GM23338 (cell line): ENCODE results near the gene RAB31. TPM values are rescaled to one million over a fixed set of nuclear protein-coding genes. Genes with fewer than 3 reads are reported as not detected.

Source experiments
- ATAC-seq: fragments of 200-7000 bp; cut with Tn5 transposase; 3 replicates; pipeline ENCODE4 v1.9.1; 2020
- DNase-seq: peaks from one replicate; pipeline ENCODE4 v3.0.0-alpha.2; 2015; ENCODE audit warnings: low spot score
- H2AFZ ChIP-seq: fragments of 200-600 bp; sonication (generic); 2 replicates; pipeline ENCODE4 v1.8.0; 2016; ENCODE audit warnings: antibody characterized with exemption, mild to moderate bottlenecking, moderate library complexity
- H3F3A ChIP-seq: fragments of 200-600 bp; sonication (generic); replicated peaks from 2 replicates; pipeline ENCODE4 v1.8.0; 2017; ENCODE audit warnings: antibody characterized with exemption, mixed run types, low read depth
- H3K27ac ChIP-seq: fragments of 200-600 bp; sonication (generic); 2 replicates; pipeline ENCODE4 v1.6.1; 2016; ENCODE audit warnings: low read depth
- H3K27me3 ChIP-seq: fragments of 200-600 bp; sonication (generic); 2 replicates; pipeline ENCODE4 v1.8.0; 2016; ENCODE audit warnings: mild to moderate bottlenecking, mixed run types, moderate library complexity; ENCODE audit not compliant: insufficient read depth
- H3K36me3 ChIP-seq: fragments of 200-600 bp; sonication (generic); 2 replicates; pipeline ENCODE4 v1.8.0; 2016; ENCODE audit warnings: mild to moderate bottlenecking; ENCODE audit not compliant: insufficient read depth
- H3K4me1 ChIP-seq: fragments of 200-600 bp; sonication (generic); 2 replicates; pipeline ENCODE4 v1.8.0; 2016; ENCODE audit warnings: mild to moderate bottlenecking, moderate library complexity; ENCODE audit not compliant: insufficient read depth
- H3K4me2 ChIP-seq: fragments of 200-600 bp; sonication (generic); 2 replicates; pipeline ENCODE4 v1.7.1; 2017; ENCODE audit warnings: mixed run types
- H3K4me3 ChIP-seq: fragments of 200-600 bp; sonication (generic); 2 replicates; pipeline ENCODE4 v1.6.1; 2016; ENCODE audit warnings: mixed run types
- H3K79me2 ChIP-seq: fragments of 200-600 bp; sonication (generic); replicated peaks from 2 replicates; pipeline ENCODE4 v1.8.0; 2017; ENCODE audit warnings: mild to moderate bottlenecking; ENCODE audit not compliant: insufficient read depth
- H3K9me2 ChIP-seq: fragments of 200-600 bp; sonication (generic); 2 replicates; pipeline ENCODE4 v1.8.0; 2017; ENCODE audit not compliant: insufficient read depth
- H4K20me1 ChIP-seq: fragments of 200-600 bp; sonication (generic); replicated peaks from 2 replicates; pipeline ENCODE4 v1.8.0; 2017; ENCODE audit warnings: mild to moderate bottlenecking; ENCODE audit not compliant: insufficient read depth
- H3K27ac Mint-ChIP-seq: 2 replicates; pipeline ENCODE4 v1.8.0; 2020; ENCODE audit warnings: inconsistent platforms, mild to moderate bottlenecking, moderate library complexity, mixed read lengths
- H3K27me3 Mint-ChIP-seq: 3 replicates; pipeline ENCODE4 v1.8.0; 2022; ENCODE audit warnings: low read depth, mild to moderate bottlenecking, moderate library complexity, mixed read lengths, inconsistent platforms; ENCODE audit not compliant: insufficient read depth, poor library complexity
- H3K36me3 Mint-ChIP-seq: 3 replicates; pipeline ENCODE4 v1.8.0; 2021; ENCODE audit warnings: low read depth, mild to moderate bottlenecking, inconsistent platforms, moderate library complexity, mixed read lengths
- H3K4me1 Mint-ChIP-seq: 3 replicates; pipeline ENCODE4 v1.8.0; 2020; ENCODE audit warnings: mild to moderate bottlenecking, inconsistent platforms, mixed read lengths
- H3K4me3 Mint-ChIP-seq: 3 replicates; pipeline ENCODE4 v1.8.0; 2021; ENCODE audit warnings: moderate library complexity, mild to moderate bottlenecking, inconsistent platforms, mixed read lengths
- H3K9me3 Mint-ChIP-seq: 3 replicates; pipeline ENCODE4 v1.8.0; 2020; ENCODE audit warnings: moderate library complexity, mild to moderate bottlenecking, inconsistent platforms, mixed read lengths
- EZH2 ChIP-seq: fragments of 200-600 bp; sonication (generic); IDR thresholded peaks from one replicate; pipeline ENCODE4 v1.8.0; 2017; ENCODE audit warnings: antibody characterized with exemption, mild to moderate bottlenecking, low read depth; ENCODE audit not compliant: unreplicated experiment
- JUNB ChIP-seq: IDR thresholded peaks from one replicate; pipeline ENCODE4 v1.6.1; 2016; ENCODE audit warnings: antibody characterized with exemption; ENCODE audit not compliant: unreplicated experiment
- NANOG ChIP-seq: IDR thresholded peaks from 2 replicates; pipeline ENCODE4 v1.6.1; 2016; ENCODE audit warnings: antibody characterized with exemption, borderline replicate concordance
- POLR2AphosphoS5 ChIP-seq: IDR thresholded peaks from 2 replicates; pipeline ENCODE4 v1.6.1; 2016; ENCODE audit warnings: antibody characterized with exemption, low read depth
- STAT1 ChIP-seq: IDR thresholded peaks from one replicate; pipeline ENCODE4 v1.6.1; 2016; ENCODE audit warnings: antibody characterized with exemption; ENCODE audit not compliant: unreplicated experiment
- ZNF331 ChIP-seq: fragments of 250-450 bp; sonication (Bioruptor Pico); IDR thresholded peaks from 2 replicates; pipeline ENCODE4 v1.5.0; 2020; ENCODE audit warnings: low read depth, mild to moderate bottlenecking, moderate library complexity
- polyA plus RNA-seq: library from polyadenylated mRNA; unstranded; fragments of >200 nt; fragmentation: Nextera tagmentation; extraction: Ambion mirVana; gene quantifications from 2 replicates; pipeline ENCODE4 v1.2.1, GENCODE V29; 2016
- total RNA-seq: library from RNA; depleted of rRNA; stranded (reverse); fragments of >200 nt; shearing (Covaris generic); gene quantifications from 2 replicates; pipeline ENCODE4 v1.2.3, GENCODE V29; 2014
- TF ChIP-seq, protein P1 (sequence below): IDR thresholded peaks from one replicate; pipeline ENCODE4 v1.6.1; 2018; ENCODE audit warnings: antibody characterized with exemption; ENCODE audit not compliant: unreplicated experiment
- TF ChIP-seq, protein P2 (sequence below): IDR thresholded peaks from 2 replicates; pipeline ENCODE4 v1.6.1; 2016; ENCODE audit warnings: antibody characterized with exemption
- TF ChIP-seq, protein P3 (sequence below), 2 experiments: fragments of 200-600 bp in 1 of 2; sonication (generic) in 1 of 2; conservative IDR thresholded peaks; 2 replicates each; pipeline versions ENCODE4 v1.5.1 to v1.6.1; 2016 to 2017; ENCODE audit warnings: antibody characterized with exemption in 2 of 2, low read depth in 2 of 2, mild to moderate bottlenecking in 2 of 2, moderate library complexity in 1 of 2
- TF ChIP-seq, protein P4 (sequence below): fragments of 250-450 bp; sonication (Bioruptor Pico); IDR thresholded peaks from 2 replicates; pipeline ENCODE4 v1.5.0; 2020; ENCODE audit warnings: mild to moderate bottlenecking, moderate library complexity

The RAB31 gene
- total and polyA plus RNA-seq, 2 experiments from 2014 or later: 33.8 to 46.1 TPM

DNA sequence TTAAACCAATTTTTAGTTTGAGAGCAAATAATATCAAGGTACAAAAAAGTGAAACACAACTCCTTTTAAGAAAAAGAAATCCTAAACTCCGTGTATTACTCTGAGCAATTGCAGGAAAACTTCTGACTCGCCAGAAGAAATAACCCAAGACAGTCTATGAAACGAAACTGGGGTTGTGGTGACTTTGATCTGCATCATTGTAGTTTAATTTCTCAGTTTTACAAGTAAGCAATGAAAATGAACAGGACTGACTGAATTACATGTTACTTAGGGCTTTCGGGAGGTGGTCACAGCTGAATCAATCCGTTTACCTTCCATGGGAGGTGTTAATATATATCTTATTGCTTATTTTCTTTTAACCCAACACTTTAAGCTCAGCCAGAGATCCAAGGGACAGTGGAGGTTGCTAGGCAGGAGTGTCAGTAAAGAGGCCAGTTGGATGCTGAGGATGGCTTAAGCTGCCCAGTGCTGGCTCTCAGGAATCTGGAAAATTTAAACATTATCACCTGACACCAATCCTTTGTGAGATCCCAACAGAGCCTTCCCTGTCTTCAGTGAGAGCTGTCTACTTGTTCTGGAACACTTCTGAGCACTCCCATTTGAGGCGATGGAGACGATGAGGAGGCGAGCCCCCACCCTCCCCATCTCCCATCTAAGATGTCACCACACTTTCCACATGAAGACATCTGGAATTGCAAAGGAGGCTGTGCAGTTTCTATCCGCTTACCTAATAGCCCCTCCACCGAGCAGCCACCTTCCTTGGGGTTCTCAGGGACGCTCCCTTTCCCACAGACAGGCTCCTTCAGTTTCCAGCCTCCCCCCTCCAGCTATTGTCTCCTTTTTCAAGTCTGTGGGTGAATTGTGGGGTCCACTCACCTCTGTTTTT, 3.6 kb upstream of the RAB31 start:
- H3F3A ChIP-seq: no peaks in the 10 kb centered on the region
- H3K36me3 ChIP-seq: no peaks in the 10 kb centered on the region
- H3K27ac ChIP-seq: no peak overlapping the region
- peaks cover 18% of the 10 kb centered on the region for H3K4me1 ChIP-seq
- no peak for TF ChIP-seq POLR2AphosphoS5
- TF ChIP-seq, protein P1, sequence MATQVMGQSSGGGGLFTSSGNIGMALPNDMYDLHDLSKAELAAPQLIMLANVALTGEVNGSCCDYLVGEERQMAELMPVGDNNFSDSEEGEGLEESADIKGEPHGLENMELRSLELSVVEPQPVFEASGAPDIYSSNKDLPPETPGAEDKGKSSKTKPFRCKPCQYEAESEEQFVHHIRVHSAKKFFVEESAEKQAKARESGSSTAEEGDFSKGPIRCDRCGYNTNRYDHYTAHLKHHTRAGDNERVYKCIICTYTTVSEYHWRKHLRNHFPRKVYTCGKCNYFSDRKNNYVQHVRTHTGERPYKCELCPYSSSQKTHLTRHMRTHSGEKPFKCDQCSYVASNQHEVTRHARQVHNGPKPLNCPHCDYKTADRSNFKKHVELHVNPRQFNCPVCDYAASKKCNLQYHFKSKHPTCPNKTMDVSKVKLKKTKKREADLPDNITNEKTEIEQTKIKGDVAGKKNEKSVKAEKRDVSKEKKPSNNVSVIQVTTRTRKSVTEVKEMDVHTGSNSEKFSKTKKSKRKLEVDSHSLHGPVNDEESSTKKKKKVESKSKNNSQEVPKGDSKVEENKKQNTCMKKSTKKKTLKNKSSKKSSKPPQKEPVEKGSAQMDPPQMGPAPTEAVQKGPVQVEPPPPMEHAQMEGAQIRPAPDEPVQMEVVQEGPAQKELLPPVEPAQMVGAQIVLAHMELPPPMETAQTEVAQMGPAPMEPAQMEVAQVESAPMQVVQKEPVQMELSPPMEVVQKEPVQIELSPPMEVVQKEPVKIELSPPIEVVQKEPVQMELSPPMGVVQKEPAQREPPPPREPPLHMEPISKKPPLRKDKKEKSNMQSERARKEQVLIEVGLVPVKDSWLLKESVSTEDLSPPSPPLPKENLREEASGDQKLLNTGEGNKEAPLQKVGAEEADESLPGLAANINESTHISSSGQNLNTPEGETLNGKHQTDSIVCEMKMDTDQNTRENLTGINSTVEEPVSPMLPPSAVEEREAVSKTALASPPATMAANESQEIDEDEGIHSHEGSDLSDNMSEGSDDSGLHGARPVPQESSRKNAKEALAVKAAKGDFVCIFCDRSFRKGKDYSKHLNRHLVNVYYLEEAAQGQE: no peak
- no peak for TF ChIP-seq ZNF331 (CRISPR knock-in tag)
- no peak for TF ChIP-seq JUNB
- TF ChIP-seq, protein P2, sequence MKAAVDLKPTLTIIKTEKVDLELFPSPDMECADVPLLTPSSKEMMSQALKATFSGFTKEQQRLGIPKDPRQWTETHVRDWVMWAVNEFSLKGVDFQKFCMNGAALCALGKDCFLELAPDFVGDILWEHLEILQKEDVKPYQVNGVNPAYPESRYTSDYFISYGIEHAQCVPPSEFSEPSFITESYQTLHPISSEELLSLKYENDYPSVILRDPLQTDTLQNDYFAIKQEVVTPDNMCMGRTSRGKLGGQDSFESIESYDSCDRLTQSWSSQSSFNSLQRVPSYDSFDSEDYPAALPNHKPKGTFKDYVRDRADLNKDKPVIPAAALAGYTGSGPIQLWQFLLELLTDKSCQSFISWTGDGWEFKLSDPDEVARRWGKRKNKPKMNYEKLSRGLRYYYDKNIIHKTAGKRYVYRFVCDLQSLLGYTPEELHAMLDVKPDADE: no peak
- TF ChIP-seq, protein P3, sequence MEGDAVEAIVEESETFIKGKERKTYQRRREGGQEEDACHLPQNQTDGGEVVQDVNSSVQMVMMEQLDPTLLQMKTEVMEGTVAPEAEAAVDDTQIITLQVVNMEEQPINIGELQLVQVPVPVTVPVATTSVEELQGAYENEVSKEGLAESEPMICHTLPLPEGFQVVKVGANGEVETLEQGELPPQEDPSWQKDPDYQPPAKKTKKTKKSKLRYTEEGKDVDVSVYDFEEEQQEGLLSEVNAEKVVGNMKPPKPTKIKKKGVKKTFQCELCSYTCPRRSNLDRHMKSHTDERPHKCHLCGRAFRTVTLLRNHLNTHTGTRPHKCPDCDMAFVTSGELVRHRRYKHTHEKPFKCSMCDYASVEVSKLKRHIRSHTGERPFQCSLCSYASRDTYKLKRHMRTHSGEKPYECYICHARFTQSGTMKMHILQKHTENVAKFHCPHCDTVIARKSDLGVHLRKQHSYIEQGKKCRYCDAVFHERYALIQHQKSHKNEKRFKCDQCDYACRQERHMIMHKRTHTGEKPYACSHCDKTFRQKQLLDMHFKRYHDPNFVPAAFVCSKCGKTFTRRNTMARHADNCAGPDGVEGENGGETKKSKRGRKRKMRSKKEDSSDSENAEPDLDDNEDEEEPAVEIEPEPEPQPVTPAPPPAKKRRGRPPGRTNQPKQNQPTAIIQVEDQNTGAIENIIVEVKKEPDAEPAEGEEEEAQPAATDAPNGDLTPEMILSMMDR (conservative IDR thresholded peaks at IDR 0.05; ENCODE audit: low read depth in 2 of 2): no peak
- no peak for TF ChIP-seq EZH2
- no peak for TF ChIP-seq NANOG
- TF ChIP-seq, protein P4, sequence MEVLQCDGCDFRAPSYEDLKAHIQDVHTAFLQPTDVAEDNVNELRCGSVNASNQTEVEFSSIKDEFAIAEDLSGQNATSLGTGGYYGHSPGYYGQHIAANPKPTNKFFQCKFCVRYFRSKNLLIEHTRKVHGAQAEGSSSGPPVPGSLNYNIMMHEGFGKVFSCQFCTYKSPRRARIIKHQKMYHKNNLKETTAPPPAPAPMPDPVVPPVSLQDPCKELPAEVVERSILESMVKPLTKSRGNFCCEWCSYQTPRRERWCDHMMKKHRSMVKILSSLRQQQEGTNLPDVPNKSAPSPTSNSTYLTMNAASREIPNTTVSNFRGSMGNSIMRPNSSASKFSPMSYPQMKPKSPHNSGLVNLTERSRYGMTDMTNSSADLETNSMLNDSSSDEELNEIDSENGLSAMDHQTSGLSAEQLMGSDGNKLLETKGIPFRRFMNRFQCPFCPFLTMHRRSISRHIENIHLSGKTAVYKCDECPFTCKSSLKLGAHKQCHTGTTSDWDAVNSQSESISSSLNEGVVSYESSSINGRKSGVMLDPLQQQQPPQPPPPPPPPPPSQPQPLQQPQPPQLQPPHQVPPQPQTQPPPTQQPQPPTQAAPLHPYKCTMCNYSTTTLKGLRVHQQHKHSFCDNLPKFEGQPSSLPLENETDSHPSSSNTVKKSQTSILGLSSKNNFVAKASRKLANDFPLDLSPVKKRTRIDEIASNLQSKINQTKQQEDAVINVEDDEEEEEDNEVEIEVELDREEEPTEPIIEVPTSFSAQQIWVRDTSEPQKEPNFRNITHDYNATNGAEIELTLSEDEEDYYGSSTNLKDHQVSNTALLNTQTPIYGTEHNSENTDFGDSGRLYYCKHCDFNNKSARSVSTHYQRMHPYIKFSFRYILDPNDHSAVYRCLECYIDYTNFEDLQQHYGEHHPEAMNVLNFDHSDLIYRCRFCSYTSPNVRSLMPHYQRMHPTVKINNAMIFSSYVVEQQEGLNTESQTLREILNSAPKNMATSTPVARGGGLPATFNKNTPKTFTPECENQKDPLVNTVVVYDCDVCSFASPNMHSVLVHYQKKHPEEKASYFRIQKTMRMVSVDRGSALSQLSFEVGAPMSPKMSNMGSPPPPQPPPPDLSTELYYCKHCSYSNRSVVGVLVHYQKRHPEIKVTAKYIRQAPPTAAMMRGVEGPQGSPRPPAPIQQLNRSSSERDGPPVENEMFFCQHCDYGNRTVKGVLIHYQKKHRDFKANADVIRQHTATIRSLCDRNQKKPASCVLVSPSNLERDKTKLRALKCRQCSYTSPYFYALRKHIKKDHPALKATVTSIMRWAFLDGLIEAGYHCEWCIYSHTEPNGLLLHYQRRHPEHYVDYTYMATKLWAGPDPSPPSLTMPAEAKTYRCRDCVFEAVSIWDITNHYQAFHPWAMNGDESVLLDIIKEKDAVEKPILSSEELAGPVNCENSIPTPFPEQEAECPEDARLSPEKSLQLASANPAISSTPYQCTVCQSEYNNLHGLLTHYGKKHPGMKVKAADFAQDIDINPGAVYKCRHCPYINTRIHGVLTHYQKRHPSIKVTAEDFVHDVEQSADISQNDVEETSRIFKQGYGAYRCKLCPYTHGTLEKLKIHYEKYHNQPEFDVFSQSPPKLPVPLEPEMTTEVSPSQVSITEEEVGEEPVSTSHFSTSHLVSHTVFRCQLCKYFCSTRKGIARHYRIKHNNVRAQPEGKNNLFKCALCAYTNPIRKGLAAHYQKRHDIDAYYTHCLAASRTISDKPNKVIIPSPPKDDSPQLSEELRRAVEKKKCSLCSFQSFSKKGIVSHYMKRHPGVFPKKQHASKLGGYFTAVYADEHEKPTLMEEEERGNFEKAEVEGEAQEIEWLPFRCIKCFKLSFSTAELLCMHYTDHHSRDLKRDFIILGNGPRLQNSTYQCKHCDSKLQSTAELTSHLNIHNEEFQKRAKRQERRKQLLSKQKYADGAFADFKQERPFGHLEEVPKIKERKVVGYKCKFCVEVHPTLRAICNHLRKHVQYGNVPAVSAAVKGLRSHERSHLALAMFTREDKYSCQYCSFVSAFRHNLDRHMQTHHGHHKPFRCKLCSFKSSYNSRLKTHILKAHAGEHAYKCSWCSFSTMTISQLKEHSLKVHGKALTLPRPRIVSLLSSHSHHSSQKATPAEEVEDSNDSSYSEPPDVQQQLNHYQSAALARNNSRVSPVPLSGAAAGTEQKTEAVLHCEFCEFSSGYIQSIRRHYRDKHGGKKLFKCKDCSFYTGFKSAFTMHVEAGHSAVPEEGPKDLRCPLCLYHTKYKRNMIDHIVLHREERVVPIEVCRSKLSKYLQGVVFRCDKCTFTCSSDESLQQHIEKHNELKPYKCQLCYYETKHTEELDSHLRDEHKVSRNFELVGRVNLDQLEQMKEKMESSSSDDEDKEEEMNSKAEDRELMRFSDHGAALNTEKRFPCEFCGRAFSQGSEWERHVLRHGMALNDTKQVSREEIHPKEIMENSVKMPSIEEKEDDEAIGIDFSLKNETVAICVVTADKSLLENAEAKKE: no peak
- TF ChIP-seq STAT1: no peak
- Mint-ChIP-seq H3K36me3 (no peaks in the 10 kb centered on the region), H3K4me3 (no peak overlapping the region), H3K9me3 (no peaks in the 10 kb centered on the region), H3K27me3 (peaks cover 24% of the 10 kb centered on the region), H3K4me1 (peaks cover 40% of the 10 kb centered on the region), H3K27ac (no peak overlapping the region)
- peaks cover 34% of the 10 kb centered on the region for H3K27me3 ChIP-seq
- no peak for ATAC-seq
- peak; percentile 44 for DNase-seq
- H3K79me2 ChIP-seq: no peaks in the 10 kb centered on the region
- H3K4me2 ChIP-seq: no peak overlapping the region
- no peak overlapping the region for H3K4me3 ChIP-seq
- no peaks in the 10 kb centered on the region for H3K9me2 ChIP-seq
- no peaks in the 10 kb centered on the region for H4K20me1 ChIP-seq
- no peak overlapping the region; the same call in 1 of the 2 replicates for H2AFZ ChIP-seq
